HG02938 (cell line): ENCODE results near the gene TGFBR1.

ENCODE experiments used
- ATAC-seq: cut with Tn5 transposase; IDR thresholded peaks from one replicate; pipeline ENCODE4 v1.9.1; 2021; ENCODE audit warnings: mild to moderate bottlenecking, moderate library complexity; ENCODE audit not compliant: unreplicated experiment

The TGFBR1 gene

GRCh38 chr9:99130069-99130468 lies 25.2 kb downstream of the TGFBR1 start:
- peak; percentile 65 for ATAC-seq

- ATAC-seq: no peak
Observed at GRCh38 chr9:99133145-99133544, 28.2 kb downstream of the TGFBR1 start.

- ATAC-seq: no peak
Observed at GRCh38 chr9:99134893-99135341, 30.0 kb downstream of the TGFBR1 start.

GRCh38 chr9:99135456-99135855 lies 30.5 kb downstream of the TGFBR1 start:
- ATAC-seq: no peak

- no peak for ATAC-seq
Observed at GRCh38 chr9:99137225-99137624, 32.3 kb downstream of the TGFBR1 start.

GRCh38 chr9:99137891-99138290 lies 33.0 kb downstream of the TGFBR1 start:
- ATAC-seq: no peak

GRCh38 chr9:99138424-99139284 lies 33.7 kb downstream of the TGFBR1 start:
- no peak for ATAC-seq

GRCh38 chr9:99139868-99140267 lies 35.0 kb downstream of the TGFBR1 start:
- no peak for ATAC-seq

GRCh38 chr9:99140685-99141314 lies 35.9 kb downstream of the TGFBR1 start:
- peak; percentile 65 for ATAC-seq

- ATAC-seq: no peak
Observed at GRCh38 chr9:99141849-99142248, 36.9 kb downstream of the TGFBR1 start.

GRCh38 chr9:99142275-99142674 lies 37.4 kb downstream of the TGFBR1 start:
- ATAC-seq: no peak

- ATAC-seq: no peak
Observed at GRCh38 chr9:99143655-99144054, 38.7 kb downstream of the TGFBR1 start.

GRCh38 chr9:99144966-99145365 lies 40.1 kb downstream of the TGFBR1 start:
- ATAC-seq: no peak

GRCh38 chr9:99146574-99146973 lies 41.7 kb downstream of the TGFBR1 start:
- no peak for ATAC-seq

- ATAC-seq: no peak
Observed at GRCh38 chr9:99147177-99147576, 42.3 kb downstream of the TGFBR1 start.

- no peak for ATAC-seq
Observed at GRCh38 chr9:99150451-99151171, 45.7 kb downstream of the TGFBR1 start.

GRCh38 chr9:99154356-99154755 lies 49.4 kb downstream of the TGFBR1 start:
- ATAC-seq: no peak

- ATAC-seq: no peak
Observed at GRCh38 chr9:99155736-99156135, 50.8 kb downstream of the TGFBR1 start.

GRCh38 chr9:99158629-99159028 lies 53.7 kb downstream of the TGFBR1 start:
- no peak for ATAC-seq

- no peak for ATAC-seq
Observed at GRCh38 chr9:99160173-99160572, 55.3 kb downstream of the TGFBR1 start.

GRCh38 chr9:99162759-99163364 lies 57.9 kb downstream of the TGFBR1 start:
- ATAC-seq: no peak
